GM18951 (cell line): ENCODE measurements around the gene ARID1A.

Source experiments
- POLR2A ChIP-seq: IDR thresholded peaks from 4 replicates; pipeline ENCODE4 v1.6.1; 2011; ENCODE audit warnings: mild to moderate bottlenecking; ENCODE audit not compliant: insufficient read length, insufficient read depth; ENCODE audit errors: extremely low read depth
- in situ Hi-C: fragments of 300-500 bp; cut with MboI; formaldehyde crosslinking; loops from one replicate; pipeline ENCODE4 v1.12.0; 2022; ENCODE audit warnings: low sequenced_read_pairs, mixed read lengths, inconsistent platforms; ENCODE audit not compliant: unreplicated experiment

The ARID1A gene

DNA sequence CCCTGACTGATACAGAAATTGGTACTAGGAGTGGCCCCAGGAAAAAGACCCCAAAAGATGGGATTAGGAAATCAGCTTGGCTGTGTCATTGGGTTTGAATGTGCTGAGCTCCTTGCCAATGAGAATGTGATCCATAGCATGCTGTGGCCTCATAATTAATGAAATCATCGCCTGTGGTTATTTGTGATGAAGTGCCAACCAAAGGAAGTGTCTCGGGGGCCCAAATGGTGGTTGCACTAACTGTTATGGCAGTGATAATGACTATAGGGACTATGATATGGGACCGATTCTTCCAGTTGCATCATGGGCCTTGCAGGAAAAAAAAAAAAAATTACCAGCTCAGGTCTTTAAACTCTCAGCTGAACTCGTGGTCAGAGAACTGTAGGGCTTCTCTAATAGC lies 115.2 kb downstream of the ARID1A start:
- TF ChIP-seq POLR2A: no peak
- in situ Hi-C loops: no loop called here

DNA sequence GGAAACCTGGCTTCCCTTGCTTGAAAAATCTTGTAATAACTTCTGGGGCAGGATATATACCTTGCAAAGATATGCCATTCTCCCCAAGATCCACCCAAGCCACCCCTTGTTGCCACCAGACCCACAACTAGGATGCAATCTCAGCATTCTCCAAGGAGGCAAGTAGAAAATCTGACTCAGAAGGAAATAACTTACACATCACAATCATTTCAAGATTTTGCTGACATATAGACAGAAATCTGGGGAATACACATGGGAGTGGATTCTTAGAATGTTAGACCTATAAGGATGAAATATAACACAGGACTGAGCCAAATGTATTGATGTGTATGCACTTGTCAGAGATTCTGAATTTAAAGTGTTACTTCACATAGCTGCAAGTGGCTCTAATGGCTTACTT lies 115.9 kb downstream of the ARID1A start:
- no peak for TF ChIP-seq POLR2A
- in situ Hi-C loops: no loop called here

DNA sequence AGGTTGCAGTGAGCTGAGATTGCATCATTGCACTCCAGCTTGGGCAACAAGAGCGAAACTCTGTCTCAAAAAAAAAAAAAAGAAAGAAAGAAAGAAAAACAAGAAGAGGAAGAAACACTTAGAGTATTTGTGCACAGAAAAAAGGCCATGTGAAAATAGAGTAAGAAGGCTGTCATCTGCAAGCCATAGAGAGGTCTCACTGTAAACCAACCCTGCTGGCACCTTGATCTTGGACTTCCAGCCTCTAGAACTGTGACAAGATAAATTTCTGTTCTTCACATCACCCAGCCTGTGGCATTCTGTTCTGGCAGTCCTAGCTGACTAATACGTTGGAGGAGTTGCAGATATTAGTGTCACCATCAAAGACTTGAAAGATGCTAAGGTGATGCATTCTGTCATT lies 118.6 kb downstream of the ARID1A start:
- no peak for TF ChIP-seq POLR2A

DNA sequence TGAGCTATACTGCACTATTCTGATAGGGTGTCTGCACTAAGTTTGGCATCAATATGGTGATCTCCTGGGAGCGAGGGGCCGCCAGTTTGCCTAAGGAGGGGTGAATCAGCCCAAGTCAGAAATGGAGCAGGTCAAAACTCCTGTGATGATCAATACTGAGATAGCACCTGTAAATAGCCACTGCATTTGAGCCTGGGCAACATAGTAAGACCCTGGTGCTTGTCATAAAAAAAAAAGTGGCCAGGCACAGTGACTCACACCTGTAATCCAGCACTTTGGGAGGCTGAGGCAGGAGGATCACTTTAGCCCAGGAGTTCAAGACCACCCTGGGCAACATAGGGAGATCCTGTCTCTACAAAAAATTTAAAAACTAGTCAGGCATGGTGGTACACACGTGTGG lies 119.1 kb downstream of the ARID1A start:
- in situ Hi-C loops: no loop called here
- no peak for TF ChIP-seq POLR2A

More for the DNA sequence above, 118.6 kb downstream of the ARID1A start:
- in situ Hi-C loops: no loop called here

DNA sequence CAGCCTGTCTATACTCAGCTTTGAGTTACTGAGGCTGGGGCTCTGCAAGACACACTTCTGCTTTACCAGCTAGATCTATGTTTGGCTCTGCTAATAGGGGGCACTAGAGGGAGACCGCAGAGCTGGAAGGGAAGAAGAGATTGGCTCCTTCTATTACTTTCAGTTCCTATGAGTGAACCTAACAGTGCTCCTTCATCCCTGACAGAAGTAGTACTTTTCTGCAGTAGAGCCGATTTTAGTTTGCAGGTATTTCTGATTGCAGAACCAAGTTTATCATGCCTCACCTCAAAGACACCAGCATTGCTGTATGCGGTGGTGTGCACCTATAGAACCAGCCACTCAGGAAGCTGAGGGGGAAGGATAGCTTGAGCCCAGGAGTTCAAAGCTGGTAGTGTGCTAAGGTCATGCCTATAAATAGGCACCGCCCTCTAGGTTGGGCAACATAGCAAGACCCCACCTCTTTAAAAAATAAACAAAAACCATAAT lies 125.0 kb downstream of the ARID1A start:
- TF ChIP-seq POLR2A: no peak
- in situ Hi-C loops: no loop called here

DNA sequence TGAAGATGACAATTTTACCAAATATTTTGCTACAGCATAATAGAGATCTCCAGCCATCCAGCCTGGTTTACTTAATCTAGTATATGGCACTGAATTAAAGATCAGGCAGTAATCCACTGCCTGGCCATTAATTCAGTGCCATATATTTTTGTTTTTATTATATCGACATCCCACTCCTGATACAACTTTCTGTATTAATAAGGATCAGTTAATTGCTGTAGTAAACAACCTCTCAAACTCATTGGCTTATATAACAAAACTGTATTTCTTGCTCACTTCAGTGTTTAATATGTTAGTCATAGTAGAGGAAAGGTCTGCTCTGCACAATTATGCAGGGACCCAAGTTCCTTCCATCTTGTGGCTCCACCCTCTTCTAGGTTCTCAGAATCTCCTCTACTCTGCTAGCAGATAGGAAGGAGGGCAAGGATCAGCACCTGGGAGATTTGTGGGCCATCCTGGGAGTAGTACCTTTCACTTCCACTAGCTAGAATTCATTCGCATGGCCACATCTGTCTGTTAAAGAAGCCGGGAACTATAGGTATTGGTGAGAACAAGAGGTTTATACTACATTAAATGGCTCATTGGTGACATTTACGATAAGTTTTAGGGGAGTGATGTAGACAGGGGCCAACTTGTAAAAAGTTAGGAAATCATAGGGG lies 127.1 kb downstream of the ARID1A start:
- no peak for TF ChIP-seq POLR2A
- in situ Hi-C loops: no loop called here

DNA sequence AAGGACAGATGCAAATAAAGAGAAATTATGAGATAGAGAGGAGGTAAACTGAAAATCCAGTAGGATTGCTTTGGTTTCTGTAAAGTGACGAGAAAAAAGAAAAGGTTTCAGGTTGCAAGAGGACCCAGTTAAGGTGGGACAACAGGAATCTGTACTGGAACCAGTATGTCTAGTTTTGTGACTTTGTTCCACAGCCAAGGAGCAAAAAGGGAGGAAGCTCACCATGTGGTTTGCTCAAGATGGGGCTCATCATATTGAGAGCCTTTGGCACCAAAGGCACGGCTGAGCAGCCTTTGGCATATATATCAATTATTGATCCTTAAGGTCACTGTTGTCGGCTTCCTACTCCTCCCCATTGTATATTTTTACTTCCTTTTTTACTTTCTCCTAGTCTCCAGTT lies 128.9 kb downstream of the ARID1A start:
- no peak for TF ChIP-seq POLR2A
- in situ Hi-C loops: no loop called here

DNA sequence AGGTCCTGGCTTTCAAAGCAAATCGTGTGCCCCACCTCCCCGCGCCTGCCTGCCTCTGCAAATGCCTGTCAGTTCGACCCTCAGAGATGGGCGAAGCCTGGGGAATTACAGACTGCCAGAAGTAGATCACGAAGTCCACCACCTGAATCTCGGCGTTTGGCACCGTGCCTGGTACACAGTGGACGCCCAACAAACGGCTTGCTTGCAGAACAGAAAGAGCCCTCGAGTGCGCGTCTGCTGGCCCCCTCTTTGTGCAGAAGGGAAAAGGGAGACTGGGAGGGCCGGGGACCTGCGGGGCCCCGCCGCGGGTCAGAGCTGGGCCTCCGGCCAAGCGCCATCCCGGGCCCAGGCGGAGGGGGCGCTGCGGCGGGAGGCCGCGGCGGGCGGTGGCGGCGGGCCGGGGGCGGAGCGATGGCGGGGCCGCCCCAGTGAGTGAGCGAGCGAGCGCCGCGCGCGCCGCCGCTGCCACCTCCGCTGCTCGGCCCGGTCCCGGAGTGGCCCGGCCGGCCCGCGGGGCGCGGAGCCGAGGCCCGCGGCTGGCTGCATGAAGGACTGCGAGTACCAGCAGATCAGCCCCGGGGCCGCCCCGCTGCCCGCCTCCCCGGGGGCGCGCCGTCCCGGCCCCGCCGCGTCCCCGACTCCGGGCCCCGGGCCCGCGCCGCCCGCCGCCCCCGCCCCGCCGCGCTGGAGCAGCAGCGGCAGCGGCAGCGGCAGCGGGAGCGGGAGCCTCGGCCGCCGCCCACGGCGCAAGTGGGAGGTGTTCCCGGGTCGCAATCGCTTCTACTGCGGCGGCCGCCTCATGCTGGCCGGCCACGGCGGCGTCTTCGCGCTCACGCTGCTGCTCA lies 130.7 kb downstream of the ARID1A start, which contains the start of gene ZDHHC18:
Gene ZDHHC18, plus strand, starts transcription at position 428 of the 845 bp plus-strand sequence. Its CDS starts 117 bp downstream, at position 545.
- in situ Hi-C loops: no loop called here
- TF ChIP-seq POLR2A: peak; percentile 87

DNA sequence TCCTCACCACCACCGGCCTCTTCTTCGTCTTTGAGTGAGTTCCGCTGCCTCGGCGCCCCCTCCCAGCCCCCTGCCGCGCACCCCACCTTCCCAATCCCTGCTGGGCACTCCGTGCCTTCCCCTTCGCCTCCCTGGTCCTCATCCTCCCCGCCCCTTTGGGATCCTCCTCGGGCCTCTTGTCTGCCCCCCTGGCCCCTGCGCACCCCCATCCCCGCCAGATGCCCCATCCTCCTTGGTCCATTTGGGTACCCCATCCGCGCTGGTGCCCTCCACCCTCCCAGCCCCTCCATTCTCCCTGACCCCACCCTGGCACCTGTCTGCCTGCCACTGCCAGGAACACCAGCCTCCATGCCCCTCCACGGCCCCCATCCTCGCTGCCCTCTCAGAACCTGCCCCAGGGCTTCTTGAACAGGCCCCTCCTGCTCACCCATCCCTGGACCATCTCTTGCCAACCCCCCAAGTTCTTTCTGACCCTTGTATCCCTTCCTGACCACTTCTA lies 131.3 kb downstream of the ARID1A start:
- no peak for TF ChIP-seq POLR2A
- in situ Hi-C loops: no loop called here

DNA sequence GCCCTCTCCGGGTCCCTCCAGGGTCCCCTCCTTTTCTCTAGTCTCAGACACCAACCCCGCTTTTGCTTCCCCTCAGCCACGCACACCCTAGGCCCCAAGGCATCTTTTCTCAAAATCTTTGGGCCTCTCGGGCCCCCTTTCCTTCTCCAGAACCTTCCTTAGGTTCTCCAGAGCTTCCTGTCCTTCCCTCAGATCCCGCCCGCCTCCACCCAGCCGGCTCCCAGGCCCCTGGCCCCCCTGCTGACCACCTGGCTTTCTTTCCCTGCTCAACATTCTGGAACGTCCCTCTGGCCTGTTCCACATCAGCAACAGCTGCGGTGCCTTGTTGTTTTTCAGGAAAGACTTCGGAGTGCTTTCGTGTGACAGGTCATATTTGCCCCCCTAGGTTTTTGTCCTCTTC lies 131.8 kb downstream of the ARID1A start:
- in situ Hi-C loops: no loop called here
- no peak for TF ChIP-seq POLR2A

DNA sequence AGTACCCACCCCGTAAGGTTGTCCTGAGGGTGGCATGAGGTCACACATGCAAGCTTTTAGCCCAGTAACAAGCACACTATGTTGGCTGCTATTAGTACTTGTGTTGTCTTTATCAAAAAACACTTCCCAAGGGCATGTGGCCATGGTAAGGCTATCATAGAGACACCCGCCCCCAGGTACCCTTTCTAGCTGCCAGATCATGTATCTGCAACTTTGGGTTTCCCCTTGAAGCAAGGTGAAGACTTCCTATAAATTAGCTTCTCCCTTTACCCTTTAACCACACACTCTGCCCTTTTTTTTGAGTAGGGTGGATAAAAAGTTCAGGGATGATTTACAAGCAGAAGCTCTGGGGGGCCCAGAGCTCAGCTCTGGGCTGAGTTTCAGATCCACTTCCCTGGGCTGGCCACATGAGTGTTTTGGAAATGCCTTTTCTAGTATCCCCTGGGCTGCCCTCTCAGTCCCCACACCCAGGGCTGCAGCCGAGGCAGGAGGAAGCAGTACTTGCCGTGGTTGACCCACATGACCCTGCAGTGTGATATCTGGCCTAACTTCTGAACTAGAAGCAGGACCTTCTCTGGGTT lies 132.7 kb downstream of the ARID1A start:
- in situ Hi-C loops: no loop called here
- no peak for TF ChIP-seq POLR2A

DNA sequence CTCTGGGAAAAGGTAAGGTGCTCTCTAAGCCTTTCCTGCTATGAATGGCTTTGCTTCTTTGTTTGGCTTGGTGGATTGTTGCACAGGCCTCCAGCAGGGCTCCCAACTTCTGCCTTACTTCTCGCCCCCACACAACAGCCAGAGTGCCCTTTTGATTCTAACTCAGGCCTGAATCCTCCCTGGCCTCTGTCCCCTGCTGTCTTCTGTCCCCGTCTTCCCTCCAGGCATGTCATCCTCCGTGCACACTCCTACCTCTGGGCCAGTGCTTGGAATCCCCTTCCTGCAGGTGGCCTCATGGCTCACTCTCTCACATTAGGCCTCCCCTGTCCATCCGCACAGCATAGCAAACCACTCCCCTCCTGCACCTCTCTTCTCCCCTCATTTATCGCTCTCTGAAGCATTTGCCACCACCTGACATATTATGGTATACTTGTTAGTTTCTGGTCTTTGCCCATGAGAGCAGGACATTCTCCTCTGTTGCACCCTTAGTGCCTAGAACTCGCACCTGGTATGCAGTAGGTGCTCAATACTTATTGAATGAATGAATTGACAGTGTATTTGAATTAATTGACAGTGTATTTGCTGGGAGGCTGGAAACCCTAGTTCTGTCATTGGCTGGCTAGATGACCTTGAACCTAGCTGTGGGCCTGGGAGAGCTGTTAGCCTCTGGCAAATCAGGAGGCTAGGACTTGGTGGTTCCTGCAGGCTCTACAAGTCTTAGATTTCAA lies 133.5 kb downstream of the ARID1A start:
- in situ Hi-C loops: no loop called here
- no peak for TF ChIP-seq POLR2A

DNA sequence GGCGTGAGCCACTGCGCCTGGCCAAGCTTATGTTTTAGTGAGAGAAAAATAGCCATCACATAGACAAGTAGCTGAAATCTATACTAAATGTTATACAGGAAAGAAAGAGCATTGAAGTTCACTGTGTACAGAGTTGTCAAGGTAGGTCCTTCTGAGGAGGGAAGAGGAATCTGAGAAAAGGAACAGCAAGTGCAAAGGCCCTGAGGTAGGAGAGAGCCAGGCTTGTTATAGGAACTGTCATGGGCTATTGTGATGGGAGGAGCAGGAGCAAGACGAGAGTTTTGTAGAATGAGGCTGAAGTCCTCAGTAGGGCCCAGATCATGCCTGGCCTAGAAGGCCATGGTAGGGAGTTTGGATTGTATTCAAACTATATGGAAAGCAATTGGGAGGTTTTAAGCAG lies 135.2 kb downstream of the ARID1A start:
- in situ Hi-C loops: no loop called here
- no peak for TF ChIP-seq POLR2A
